Measurements from ENCODE around the gene SLC38A6. TPM values are rescaled to one million over a fixed set of nuclear protein-coding genes. Genes with fewer than 3 reads are reported as not detected.

SLC38A6 gene
- 50.2 and 63.0 TPM in 2 replicates for total RNA-seq (2014; rRNA removed; shearing (Covaris generic))

DNA sequence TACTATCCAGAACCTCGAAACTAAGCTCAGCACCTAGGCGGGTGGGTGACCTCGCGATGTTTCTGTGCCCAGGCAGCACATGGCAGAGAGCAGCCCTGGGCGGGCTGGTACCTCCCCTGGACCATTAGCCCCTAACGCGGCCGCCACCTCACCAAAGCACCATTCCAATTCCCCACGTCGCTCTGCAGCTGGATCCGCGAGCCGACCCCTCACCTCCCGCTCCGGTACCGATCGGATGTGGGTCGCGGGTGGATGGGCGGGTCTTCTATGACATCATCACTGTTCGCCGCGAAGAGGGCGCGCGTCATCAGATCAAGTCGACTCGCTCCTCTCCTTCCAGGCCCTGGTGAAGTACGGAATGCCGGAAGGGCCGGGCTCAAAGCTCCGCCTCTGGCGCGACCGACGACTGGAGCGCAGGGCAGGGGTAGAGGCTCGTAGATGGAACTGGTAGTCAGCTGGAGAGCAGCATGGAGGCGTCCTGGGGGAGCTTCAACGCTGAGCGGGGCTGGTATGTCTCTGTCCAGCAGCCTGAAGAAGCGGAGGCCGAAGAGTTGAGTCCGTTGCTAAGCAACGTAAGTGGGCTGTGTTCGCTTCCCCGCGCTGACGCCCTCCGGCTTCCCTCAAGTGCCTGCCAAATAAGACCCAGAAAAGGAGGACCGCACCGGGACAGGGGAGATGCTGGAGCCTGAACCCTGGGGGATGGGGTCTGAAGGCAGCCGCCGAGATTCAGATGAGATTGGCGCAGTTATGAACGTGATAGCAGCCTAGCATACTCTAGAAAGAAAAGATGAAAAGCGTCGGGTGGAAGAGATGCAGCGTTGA lies at the start of gene SLC38A6, which contains the start of gene TRMT5:
SLC38A6 (plus strand) TSS at position 435 of the 822 bp plus-strand sequence; CDS start at position 468, 33 bp downstream.
TRMT5 (minus strand) TSS at position 269 of the 822 bp plus-strand sequence; CDS start at position 163, 106 bp downstream.
- Histone ChIP-seq H3K4me1 (peaks cover 19% of the 10 kb centered on the region), H3K9me3 (replicated peaks) (no peaks in the 10 kb centered on the region), H3K27me3 (no peaks in the 10 kb centered on the region), H3K27ac (peak within 1 kb of the TSS; percentile 87), H3K36me3 (peaks cover 38% of the 10 kb centered on the region), H3K4me3 (peak within 1 kb of the TSS; percentile 81)
- peak; percentile 96 for DNase-seq

GRCh38 chr14:60933920-60934655 lies 47.0 kb upstream of the SLC38A6 start:
- no peak for DNase-seq
- Histone ChIP-seq H3K4me3 (no peak overlapping the region), H3K27ac (no peak overlapping the region), H3K36me3 (no peaks in the 10 kb centered on the region), H3K27me3 (no peaks in the 10 kb centered on the region), H3K4me1 (peaks cover 36% of the 10 kb centered on the region), H3K9me3 (replicated peaks) (peaks cover 10% of the 10 kb centered on the region)

- Histone ChIP-seq H3K27me3 (no peaks in the 10 kb centered on the region), H3K9me3 (replicated peaks) (peaks cover 11% of the 10 kb centered on the region), H3K4me3 (no peak overlapping the region)
Observed at GRCh38 chr14:60935319-60935718, 45.7 kb upstream of the SLC38A6 start.

DNA sequence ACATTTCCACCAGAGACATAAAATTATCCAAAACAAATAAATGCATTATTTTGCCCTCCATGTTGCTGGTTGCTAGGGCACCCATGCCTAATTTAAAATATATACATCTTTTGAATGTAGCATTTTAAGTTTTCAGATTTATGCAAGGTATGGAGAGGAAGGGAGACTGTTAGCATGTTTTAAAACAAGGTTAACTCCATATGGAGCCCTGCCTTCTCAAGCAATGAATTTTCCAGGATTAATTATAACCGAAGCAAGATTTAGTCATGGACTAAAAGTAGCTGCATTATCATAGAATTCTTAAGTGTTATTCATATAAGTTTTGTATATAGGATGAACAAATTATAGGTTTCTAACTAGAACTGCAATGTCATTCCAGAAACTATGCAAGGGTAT lies 37.4 kb upstream of the SLC38A6 start:
- no peak overlapping the region for H3K27ac ChIP-seq
- peaks cover 11% of the 10 kb centered on the region for H3K4me1 ChIP-seq
- 0 out of 2 replicates have a peak, but pooled peaks cover 2% of the 10 kb centered on the region for H3K9me3 ChIP-seq (replicated peaks)
- H3K36me3 ChIP-seq: no peaks in the 10 kb centered on the region
- no peaks in the 10 kb centered on the region for H3K27me3 ChIP-seq
- no peak for DNase-seq
- H3K4me3 ChIP-seq: no peak overlapping the region

More at GRCh38 chr14:60935319-60935718, 45.7 kb upstream of the SLC38A6 start:
- Histone ChIP-seq H3K4me1 (peaks cover 30% of the 10 kb centered on the region), H3K27ac (no peak overlapping the region), H3K36me3 (no peaks in the 10 kb centered on the region)
- no peak for DNase-seq

GRCh38 chr14:60944204-60944603 lies 36.8 kb upstream of the SLC38A6 start:
- no peaks in the 10 kb centered on the region for H3K27me3 ChIP-seq
- H3K36me3 ChIP-seq: no peaks in the 10 kb centered on the region
- H3K9me3 ChIP-seq (replicated peaks): no peaks in the 10 kb centered on the region
- H3K4me1 ChIP-seq: peaks cover 11% of the 10 kb centered on the region
- no peak overlapping the region for H3K27ac ChIP-seq
- no peak overlapping the region for H3K4me3 ChIP-seq
- peak in 1 of 2 experiments; percentile 27 for DNase-seq

DNA sequence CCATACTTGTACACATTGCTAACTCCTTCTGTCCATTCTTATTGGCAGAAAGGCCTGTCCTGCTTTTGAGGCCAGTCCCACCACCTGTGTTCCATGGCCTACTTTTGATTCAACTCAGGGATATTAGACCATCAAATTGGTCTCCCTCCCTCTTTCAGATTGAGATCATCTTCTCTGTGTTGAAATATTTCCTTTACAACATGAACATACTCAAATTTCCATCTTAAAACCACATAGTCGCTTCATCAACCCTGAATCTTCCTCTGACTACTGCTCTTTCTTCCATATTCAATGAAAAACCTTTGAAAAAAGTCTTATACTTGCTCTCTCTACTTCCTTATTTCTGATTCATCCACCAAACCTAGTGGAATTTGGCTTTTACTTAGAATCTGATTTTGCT lies 35.1 kb upstream of the SLC38A6 start:
- no peak overlapping the region for H3K27ac ChIP-seq
- H3K9me3 ChIP-seq (replicated peaks): no peaks in the 10 kb centered on the region
- H3K4me3 ChIP-seq: no peak overlapping the region
- no peaks in the 10 kb centered on the region for H3K36me3 ChIP-seq
- DNase-seq: no peak
- no peaks in the 10 kb centered on the region for H3K27me3 ChIP-seq
- peaks cover 11% of the 10 kb centered on the region for H3K4me1 ChIP-seq

DNA sequence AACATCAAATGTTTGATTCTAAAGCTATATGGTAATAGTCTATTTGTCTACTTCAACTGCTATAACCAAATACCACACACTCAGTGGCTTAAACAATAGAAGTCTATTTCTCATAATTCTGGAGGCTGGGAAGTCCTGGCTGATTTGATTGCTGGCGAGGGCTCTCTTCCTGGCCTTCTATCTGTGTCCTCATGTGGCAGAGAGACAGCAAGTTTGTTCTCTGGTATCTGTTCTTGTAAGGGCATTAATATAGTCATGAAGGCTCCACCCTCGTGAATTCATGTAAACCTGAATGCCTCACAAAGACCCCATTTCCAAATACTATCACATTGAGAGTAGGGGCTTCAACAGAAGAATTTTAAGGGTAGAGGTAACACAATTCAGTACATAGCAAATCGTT lies 34.3 kb upstream of the SLC38A6 start:
- no peaks in the 10 kb centered on the region for H3K9me3 ChIP-seq (replicated peaks)
- H3K36me3 ChIP-seq: no peaks in the 10 kb centered on the region
- no peak overlapping the region for H3K4me3 ChIP-seq
- H3K4me1 ChIP-seq: peaks cover 11% of the 10 kb centered on the region
- no peak overlapping the region for H3K27ac ChIP-seq
- no peak for DNase-seq
- H3K27me3 ChIP-seq: no peaks in the 10 kb centered on the region

- Histone ChIP-seq H3K9me3 (replicated peaks) (no peaks in the 10 kb centered on the region), H3K4me1 (no peaks in the 10 kb centered on the region), H3K27me3 (no peaks in the 10 kb centered on the region), H3K4me3 (no peak overlapping the region), H3K36me3 (peaks cover 4% of the 10 kb centered on the region; the same call in 1 of the 2 replicates), H3K27ac (no peak overlapping the region)
- DNase-seq: no peak
Observed at GRCh38 chr14:60951776-60952435, 29.1 kb upstream of the SLC38A6 start.

GRCh38 chr14:60956202-60956601 lies 24.8 kb upstream of the SLC38A6 start:
- H3K27me3 ChIP-seq: no peaks in the 10 kb centered on the region
- no peak for DNase-seq
- H3K4me1 ChIP-seq: no peaks in the 10 kb centered on the region
- H3K27ac ChIP-seq: no peak overlapping the region
- peaks cover 4% of the 10 kb centered on the region; the same call in 1 of the 2 replicates for H3K36me3 ChIP-seq
- H3K9me3 ChIP-seq (replicated peaks): peaks cover 8% of the 10 kb centered on the region; the same call in 1 of the 2 replicates
- H3K4me3 ChIP-seq: no peak overlapping the region

GRCh38 chr14:60956632-60957031 lies 24.4 kb upstream of the SLC38A6 start:
- H3K4me3 ChIP-seq: no peak overlapping the region
- H3K36me3 ChIP-seq: peaks cover 4% of the 10 kb centered on the region; the same call in 1 of the 2 replicates
- H3K9me3 ChIP-seq (replicated peaks): peaks cover 8% of the 10 kb centered on the region; the same call in 1 of the 2 replicates
- H3K27me3 ChIP-seq: no peaks in the 10 kb centered on the region
- H3K4me1 ChIP-seq: no peaks in the 10 kb centered on the region
- no peak overlapping the region for H3K27ac ChIP-seq
- no peak for DNase-seq

- H3K27me3 ChIP-seq: no peaks in the 10 kb centered on the region
- H3K9me3 ChIP-seq (replicated peaks): peaks cover 8% of the 10 kb centered on the region; the same call in 1 of the 2 replicates
- H3K27ac ChIP-seq: no peak overlapping the region
- H3K4me3 ChIP-seq: no peak overlapping the region
- H3K4me1 ChIP-seq: no peaks in the 10 kb centered on the region
- H3K36me3 ChIP-seq: peaks cover 4% of the 10 kb centered on the region; the same call in 1 of the 2 replicates
- DNase-seq: no peak
Observed at GRCh38 chr14:60958146-60958545, 22.9 kb upstream of the SLC38A6 start.

- 0 out of 2 replicates have a peak, but pooled peaks cover 1% of the 10 kb centered on the region for H3K36me3 ChIP-seq
- no peaks in the 10 kb centered on the region for H3K27me3 ChIP-seq
- DNase-seq: no peak
- H3K27ac ChIP-seq: no peak overlapping the region
- no peaks in the 10 kb centered on the region for H3K9me3 ChIP-seq (replicated peaks)
- no peak overlapping the region for H3K4me3 ChIP-seq
- H3K4me1 ChIP-seq: peaks cover 14% of the 10 kb centered on the region
Observed at GRCh38 chr14:60963761-60964160, 17.3 kb upstream of the SLC38A6 start.

GRCh38 chr14:60964904-60965303 lies 16.1 kb upstream of the SLC38A6 start:
- no peaks in the 10 kb centered on the region for H3K9me3 ChIP-seq (replicated peaks)
- no peak overlapping the region for H3K27ac ChIP-seq
- DNase-seq: no peak

GRCh38 chr14:60965402-60965801 lies 15.6 kb upstream of the SLC38A6 start:
- H3K9me3 ChIP-seq (replicated peaks): no peaks in the 10 kb centered on the region
- peak in 1 of 2 experiments; percentile 51 for DNase-seq
- H3K27ac ChIP-seq: no peak overlapping the region
- H3K4me3 ChIP-seq: no peak overlapping the region
- peaks cover 19% of the 10 kb centered on the region for H3K4me1 ChIP-seq
- 0 out of 2 replicates have a peak, but pooled peaks cover 4% of the 10 kb centered on the region for H3K36me3 ChIP-seq
- no peaks in the 10 kb centered on the region for H3K27me3 ChIP-seq

More at GRCh38 chr14:60964904-60965303, 16.1 kb upstream of the SLC38A6 start:
- no peak overlapping the region for H3K4me3 ChIP-seq
- H3K36me3 ChIP-seq: 0 out of 2 replicates have a peak, but pooled peaks cover 4% of the 10 kb centered on the region
- H3K4me1 ChIP-seq: peaks cover 19% of the 10 kb centered on the region
- no peaks in the 10 kb centered on the region for H3K27me3 ChIP-seq

Measured in SJCRH30 (cell line).